PC-9 (cell line): Measurements from ENCODE around the gene TTC7B.

ENCODE experiments used
- EZH2 ChIP-seq: fragments of 200-600 bp; sonication (generic); IDR thresholded peaks from 2 replicates; pipeline ENCODE4 v1.8.0; 2017; ENCODE audit warnings: antibody characterized with exemption, low read depth
- TF ChIP-seq, protein P1 (sequence below): fragments of 200-600 bp; sonication (generic); conservative IDR thresholded peaks from 2 replicates; pipeline ENCODE4 v1.6.1; 2017; ENCODE audit warnings: mixed run types, antibody characterized with exemption, mild to moderate bottlenecking, moderate library complexity

DNA sequence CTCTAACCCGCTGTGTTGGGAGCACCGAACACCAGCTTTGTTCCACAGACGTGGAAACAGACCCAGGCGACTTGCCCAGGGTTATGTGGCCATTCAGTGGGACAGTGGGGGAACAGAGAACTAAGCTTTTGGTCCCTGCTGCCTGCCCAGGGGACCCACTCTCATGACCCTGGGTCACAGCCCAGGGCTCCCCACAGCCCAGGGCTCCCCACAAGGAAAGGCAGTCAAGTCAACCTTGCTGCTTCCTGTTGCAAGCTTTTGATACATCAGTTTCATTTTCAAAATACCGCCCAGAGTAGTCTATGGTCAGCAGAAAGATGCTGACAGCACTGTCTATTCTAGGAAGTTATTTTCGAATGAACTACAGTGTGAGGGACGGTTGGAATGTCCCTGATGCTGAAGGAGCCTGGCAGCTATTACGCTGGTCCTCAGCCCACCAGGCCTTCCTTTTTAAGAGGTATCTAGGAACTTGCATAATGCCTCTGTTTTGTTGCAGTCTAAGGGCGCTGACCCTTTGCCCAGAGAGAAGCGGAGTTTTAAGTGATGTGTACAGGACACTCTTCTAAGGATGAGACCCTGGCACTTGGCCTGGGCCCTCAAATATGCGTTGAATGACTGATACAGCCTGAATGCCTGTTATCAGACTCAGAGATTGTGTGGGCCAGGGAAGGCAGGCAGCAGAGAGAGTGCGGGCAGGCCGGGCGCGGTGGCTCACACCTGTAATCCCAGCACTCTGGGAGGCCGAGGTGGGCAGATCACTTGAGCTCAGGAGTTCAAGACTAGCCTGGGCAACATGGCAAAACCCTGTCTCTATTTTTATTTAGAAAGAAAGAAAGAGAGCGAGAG is 12.6 kb upstream of the TTC7B start:
- TF ChIP-seq, protein P1, sequence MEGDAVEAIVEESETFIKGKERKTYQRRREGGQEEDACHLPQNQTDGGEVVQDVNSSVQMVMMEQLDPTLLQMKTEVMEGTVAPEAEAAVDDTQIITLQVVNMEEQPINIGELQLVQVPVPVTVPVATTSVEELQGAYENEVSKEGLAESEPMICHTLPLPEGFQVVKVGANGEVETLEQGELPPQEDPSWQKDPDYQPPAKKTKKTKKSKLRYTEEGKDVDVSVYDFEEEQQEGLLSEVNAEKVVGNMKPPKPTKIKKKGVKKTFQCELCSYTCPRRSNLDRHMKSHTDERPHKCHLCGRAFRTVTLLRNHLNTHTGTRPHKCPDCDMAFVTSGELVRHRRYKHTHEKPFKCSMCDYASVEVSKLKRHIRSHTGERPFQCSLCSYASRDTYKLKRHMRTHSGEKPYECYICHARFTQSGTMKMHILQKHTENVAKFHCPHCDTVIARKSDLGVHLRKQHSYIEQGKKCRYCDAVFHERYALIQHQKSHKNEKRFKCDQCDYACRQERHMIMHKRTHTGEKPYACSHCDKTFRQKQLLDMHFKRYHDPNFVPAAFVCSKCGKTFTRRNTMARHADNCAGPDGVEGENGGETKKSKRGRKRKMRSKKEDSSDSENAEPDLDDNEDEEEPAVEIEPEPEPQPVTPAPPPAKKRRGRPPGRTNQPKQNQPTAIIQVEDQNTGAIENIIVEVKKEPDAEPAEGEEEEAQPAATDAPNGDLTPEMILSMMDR, result no peak
- no peak for TF ChIP-seq EZH2
